ENCODE results near the gene KIAA1755.
A peak's percentile ranks its signal among the peaks of the same experiment; 100 is the strongest.

The KIAA1755 gene

DNA sequence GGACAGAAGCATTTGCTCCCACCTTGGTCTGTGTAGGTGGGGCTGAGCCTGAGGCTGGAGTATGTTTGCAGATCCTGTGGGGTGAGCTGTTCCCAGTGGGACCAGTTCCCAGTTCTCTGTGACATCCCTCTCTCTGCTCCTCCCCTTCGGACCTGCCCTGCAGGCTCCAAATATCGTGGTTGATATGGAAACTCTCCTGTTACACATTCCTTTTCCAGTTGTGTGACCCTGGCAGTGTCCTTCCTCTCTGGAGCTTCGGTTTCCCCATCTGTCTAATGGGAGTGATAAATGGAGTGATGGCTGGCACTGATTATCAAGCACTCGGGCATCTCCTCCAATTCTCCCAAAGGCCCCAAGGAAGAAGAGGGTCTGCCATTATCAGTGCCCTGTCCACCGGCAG lies 79.8 kb downstream of the KIAA1755 start:
- DNase-seq (ENCODE audit: low read depth), result no peak

DNA sequence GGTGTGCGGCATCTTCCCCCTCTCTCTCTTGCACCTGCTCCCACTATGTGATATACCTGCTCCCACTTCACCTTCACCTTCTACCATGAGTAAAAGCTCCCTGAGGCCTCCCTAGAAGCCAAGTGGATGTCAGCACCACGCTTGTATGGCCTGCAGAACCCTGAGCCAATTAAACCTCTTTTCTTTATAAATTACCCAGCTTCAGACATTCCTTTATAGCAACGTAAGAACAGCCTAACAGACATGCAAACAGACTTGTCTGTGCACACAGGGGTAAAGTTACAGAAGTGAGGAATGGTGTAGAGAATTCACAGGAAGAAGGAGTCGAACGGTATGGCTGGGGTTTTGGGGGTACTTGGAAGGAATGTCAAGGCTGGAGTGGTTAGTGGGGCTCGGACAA lies 80.7 kb downstream of the KIAA1755 start:
- no peak for DNase-seq (ENCODE audit: low read depth)

DNA sequence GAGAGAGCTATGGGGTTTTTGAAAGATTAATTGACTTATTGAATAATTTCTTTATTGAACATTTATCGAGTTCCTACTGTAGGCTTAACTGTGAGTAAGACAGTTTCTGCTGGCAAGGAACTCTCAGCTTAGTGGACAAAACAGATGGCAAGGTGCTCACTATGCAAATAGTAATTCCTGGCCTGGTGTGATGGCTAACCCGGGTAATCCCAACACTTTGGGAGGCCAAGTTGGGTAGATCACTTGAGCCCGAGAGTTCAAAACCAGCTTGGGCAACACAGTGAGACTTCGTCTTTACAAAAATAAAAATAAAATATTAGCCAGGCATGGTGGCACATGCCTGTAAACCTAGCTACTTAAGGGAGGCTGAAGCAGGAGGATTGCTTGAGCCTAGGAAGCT lies 82.0 kb downstream of the KIAA1755 start:
- DNase-seq (ENCODE audit: low read depth), result no peak

DNA sequence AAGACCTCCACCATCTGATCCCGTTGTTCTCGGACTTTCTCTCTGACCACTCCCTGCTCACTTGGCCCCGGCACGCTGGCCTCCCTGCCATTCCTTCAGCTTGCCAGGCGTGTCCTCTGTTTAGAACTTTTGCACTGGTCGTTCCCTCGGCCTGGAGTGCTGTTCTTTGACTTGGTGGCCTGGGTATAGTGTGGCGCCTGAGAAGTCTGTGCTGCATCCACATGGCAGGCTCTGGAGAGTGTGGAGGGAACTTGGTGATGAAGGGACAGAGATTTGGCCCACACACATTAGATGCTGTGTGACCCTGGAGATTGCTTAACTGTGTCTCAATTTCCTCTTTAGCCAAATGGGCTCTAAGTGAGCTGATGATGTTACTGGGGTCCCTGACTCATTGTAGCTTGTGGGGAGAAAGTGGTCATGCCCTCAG lies 82.5 kb downstream of the KIAA1755 start:
- no peak for DNase-seq (ENCODE audit: low read depth)

DNA sequence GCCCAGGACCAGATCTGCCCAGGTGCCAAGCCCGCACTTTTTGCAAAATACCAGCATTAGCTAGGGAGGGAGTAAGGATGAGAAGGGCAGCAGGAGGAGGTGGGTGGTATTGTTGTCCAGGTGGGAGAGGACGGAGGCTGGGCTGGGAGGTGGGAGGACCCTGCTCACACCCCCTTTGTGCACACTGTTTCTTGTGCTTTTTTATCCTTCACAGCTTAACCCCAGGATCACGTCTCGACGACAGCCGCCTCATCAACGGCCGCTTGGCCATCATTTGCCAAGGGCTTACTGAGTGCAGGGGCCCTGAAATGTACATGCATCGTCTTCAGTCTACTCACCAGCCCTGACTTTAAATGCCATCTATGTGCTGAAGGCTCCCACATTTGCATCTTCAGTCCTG lies 83.3 kb downstream of the KIAA1755 start:
- DNase-seq (ENCODE audit: low read depth), result no peak

DNA sequence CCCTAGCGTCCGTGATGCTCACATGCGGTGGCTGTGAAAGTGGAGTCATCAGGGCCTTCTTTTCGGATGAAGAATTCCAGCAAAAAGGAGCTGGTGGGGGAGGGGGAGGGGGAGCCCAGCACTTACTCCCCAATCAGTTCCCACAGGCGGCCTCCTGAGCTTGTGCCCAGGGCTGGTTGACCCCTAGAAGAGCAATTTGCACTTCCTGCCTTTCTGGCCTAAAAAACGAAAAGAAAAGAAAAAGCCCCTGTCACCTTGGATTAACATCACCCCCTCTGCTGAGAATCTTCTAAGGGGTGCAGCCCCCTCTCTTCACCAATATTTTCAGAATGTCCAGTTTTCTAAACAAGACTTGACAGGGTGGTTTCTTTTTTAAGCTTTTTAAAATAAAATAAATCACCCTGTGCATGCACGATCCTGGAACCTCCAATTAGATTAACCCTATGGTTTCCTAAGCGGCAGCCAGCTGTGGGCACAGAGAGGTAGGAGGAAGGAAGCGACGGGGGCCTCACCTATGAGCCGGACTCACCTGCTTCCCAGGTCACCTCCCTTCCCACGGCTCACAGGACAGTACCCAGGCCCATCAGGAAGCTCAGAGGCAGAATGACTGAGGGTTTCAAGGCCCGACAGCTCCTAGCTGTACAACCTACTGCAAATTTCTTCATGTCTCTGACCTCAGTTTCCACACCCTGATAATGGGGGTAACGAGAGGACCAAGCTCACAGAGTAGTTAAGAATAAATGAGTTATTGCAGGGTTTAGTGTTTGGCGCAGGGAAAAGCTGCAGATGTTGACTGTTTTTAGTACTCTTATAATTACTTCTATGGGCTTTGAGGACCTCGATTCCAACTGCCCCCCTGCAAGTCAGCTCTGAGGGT lies 85.0 kb downstream of the KIAA1755 start:
- no peak for DNase-seq (ENCODE audit: low read depth)

DNA sequence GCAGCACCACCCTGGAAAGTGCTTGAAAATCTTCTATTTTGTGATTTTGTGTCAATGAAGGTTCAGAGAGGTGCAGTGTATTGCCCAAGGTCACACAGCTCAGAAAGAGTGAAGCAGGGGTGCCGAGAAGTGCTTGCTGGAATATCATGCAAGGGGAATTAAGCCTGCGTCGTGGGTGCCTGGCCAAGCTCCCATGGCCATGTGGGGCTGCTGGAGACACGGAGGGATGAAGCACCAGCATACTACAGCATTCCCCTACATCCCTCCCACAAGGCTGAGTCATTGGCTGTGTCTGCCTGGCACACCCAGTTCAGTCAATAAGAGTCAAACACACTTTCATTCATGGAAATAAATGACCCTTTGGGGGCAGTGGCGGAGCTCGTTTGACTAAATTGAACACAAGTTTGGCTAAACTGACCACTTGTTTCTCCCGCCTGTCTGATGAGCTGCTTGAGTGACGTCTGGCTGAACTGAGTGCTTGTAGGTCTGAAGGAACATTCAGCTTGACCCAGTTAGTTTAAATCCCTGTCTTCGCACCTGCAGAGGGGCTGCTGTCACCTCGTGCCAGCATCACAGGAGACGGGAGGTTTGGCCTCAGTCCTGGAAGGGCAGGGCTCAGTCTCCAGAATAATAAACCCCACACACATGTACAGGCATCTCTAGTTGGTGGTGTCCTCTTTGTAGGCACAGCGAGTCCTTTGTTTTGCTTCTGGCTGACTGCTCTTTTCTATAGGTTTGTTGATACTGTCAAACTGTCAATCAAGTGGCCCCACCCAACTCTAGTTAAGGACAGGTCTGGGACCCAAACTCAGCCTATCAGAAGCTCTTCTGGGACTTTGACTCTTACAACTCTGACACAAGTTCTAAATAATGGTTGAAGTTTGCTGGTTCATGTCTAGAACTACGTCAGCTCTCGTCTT lies 87.0 kb downstream of the KIAA1755 start:
- peak; percentile 93 for DNase-seq (ENCODE audit: low read depth)

DNA sequence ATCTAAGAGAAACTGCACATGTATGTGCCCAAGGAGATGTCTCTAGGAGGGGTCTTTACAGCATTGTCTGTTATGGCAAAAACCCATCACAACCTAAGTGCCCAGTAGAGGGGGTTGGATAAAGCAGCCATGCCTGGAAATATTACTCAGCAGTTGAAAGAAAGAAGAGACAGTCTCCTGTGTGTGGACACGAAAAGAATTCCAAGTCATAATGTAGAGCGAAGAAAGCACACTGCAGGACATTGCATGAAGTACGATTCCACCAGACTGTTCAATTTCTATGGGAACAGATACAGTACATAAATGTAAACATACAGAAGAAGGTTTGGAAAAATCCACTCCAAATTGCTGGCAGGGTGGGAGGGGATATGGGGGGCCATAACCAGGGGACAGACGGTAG lies 88.1 kb downstream of the KIAA1755 start:
- DNase-seq (ENCODE audit: low read depth), result no peak

DNA sequence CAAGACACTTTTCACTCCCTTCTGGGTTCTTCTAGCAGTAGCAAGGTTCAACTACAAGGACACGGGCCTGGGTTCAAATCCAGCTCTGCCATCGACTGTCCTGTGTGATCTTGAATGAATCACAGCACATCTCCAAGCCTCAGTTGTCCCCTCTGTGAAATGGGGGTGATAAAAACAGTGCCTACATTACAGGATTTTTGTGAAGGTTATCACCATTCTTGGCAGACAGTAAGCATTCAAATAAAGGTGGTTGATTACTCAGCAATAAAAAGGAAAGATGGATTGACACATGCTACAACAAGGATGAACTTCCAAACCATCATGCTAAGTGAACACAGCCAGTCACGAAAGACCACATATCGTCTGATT lies 88.9 kb downstream of the KIAA1755 start:
- no peak for DNase-seq (ENCODE audit: low read depth)

DNA sequence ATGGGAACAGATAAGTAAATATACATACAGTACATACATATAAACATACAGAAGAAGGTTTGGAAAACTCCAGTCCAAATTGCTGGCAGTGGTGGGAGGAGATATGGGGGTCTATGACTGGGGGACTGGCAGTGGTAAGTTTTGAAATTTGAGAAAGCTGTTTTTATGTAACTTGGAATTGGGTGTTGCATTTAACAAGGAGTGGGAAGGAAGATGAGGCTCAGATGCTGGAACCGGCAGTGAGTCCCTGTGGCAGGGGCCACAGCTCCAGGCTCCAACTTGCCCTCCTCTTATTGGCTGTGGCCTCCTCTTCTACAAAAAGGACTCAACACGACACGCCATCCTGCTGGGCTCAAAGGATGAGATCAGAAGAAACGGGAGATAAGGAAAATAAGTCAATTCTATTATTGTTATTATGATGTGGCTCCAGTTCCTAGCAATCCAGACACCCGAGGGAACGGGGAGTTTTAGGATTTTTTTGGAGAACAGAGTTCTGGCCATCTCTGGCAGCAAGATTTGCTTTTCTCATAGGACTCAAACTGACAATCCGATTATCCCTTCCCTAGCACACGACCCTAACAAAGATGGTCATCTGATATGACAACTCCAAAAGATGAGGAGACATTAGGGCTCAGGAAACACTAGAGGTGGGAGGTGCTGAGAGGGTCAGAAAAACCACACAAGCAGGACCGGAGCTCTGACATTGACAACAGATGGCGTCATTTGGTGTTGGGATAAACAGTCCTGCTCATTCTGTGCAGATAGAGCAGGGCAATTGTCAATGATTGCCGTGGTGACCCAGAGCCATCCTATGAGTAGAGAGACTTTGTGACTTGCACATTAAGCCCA lies 89.5 kb downstream of the KIAA1755 start:
- DNase-seq (ENCODE audit: low read depth), result no peak

DNA sequence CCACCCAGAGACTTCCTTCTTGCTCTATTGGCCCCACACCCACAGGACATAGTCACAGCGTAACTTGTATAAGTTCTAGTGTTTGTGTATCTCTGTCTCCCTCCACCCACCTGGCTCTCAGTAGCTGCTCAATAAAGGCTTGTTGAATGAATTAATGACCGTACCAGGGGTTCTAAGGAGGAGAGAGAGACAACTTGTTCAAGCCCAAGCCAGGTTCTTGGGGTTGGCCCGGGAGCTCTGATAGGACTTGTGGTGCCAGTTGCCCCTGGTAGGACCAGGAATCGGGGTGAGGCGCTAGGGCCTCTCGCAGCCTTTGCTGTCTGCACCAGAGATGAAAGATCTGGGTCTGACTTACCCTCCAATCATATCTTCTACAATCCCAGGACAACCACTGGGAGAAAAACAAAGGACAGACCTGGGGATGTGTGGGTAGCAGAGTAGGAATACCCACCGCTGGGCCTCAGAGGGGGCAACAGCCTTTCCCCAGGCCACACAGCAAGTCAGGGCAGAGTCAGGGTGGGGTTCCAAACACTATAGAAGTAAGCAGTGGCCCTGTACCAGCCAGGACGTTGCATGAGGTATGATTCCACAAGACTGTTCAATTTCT lies 90.2 kb downstream of the KIAA1755 start:
- no peak for DNase-seq (ENCODE audit: low read depth)

DNA sequence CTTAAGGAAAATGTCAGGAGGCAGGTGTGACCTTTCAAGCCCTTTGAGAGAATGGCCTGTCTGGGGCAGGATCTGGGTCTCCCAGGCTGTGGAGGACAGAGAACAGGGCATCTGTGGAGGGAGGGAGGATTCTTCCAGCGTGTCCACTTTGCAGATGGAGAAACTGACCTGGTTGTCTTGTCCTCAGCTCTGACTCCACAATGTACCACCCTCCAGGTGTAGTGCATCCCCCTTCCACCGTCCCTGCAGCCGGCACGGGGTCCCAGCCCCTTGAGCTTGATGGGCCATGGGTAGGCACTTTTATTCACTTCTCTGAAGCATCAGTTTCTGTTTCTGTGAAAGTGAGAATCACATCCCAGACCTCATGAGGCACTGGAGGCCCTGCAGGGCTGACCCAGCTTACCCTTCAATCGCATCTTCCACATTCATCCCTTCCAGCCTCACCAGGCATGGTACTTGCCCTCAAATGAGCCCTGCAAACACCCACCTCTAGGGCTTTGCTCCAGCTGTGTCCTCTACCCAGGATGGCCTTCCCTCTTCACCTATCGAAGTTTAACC lies 90.8 kb downstream of the KIAA1755 start:
- no peak for DNase-seq (ENCODE audit: low read depth)

DNA sequence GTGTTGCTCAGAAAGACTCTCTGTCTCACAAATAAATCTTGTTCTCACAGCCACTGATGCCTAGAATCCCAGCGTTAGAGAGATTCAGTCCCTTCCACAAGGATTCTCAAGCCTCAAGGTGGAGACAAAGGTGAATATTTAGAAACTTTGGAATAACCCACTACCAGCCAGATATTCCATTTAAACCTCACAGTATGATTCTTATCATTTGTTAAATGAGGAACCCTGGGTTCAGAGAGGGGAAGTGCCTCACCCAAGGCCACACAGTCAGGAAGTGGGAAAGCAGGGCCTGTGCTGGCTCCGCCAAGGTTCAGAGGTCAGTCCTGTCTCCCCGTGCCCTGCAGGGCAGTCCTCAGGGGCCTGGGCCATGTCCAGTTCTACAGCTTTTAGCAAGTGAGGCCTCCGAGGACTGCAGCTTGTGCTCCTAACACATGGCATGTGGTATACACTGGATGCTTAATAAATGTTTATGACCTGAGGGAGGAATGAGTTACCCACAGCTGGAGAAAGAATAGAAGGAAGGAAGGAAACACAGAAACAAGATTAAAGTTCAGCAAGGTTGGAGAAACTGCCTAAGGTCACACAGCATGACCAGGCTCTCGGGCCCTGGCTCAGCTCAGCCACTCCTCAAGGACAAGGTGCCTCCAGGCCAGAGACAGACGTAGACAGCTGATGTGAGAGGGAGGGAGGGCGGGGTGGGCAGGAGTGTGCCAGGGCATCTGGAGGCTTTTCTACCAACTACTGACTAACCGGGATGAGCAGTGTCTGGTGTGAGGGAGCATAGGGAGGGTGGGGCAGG lies 91.5 kb downstream of the KIAA1755 start:
- DNase-seq (ENCODE audit: low read depth), result no peak

DNA sequence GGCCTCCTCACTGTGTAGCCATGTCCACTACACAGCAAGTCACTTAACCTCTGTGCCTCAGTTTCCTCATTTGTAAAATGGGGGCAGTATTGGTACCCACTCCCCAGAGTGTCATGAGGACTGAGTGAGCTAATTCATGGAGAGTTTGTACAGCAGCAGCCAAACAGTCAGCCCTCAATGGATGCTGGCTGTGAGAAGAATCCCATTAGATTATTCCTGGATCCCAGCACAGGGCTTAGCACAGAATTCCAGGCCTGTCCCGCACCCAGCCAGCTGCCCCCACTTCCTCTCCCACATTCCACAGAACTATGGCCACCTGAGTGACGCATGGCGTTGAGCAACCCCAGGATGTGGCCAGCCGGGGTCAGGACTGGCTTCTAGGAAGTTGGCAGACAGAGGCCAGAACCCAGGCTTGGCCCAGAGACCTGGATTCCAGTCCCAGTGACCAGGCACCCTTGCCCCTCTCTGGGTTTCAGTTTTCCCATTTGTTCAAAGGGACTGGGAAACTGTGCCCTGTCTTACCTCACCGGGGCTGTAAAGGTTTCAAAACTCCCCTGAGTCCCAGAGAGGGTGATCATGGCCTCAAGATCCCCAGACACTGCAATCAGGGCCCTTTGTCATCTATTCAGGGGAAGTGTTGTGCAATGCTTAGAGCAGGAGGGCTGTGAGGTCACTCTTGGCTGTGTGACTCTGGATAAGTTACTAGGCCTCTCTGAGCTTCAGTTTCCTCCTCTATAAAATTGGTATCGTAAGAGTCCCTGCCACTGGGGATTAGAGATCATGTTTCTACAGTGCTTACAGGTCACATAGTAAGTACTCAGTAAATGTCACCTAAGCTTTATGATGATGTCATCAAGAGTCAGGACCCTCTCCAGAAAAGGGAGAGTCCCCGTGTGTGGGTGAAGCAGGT lies 92.4 kb downstream of the KIAA1755 start:
- peak; percentile 94 for DNase-seq (ENCODE audit: low read depth)

DNA sequence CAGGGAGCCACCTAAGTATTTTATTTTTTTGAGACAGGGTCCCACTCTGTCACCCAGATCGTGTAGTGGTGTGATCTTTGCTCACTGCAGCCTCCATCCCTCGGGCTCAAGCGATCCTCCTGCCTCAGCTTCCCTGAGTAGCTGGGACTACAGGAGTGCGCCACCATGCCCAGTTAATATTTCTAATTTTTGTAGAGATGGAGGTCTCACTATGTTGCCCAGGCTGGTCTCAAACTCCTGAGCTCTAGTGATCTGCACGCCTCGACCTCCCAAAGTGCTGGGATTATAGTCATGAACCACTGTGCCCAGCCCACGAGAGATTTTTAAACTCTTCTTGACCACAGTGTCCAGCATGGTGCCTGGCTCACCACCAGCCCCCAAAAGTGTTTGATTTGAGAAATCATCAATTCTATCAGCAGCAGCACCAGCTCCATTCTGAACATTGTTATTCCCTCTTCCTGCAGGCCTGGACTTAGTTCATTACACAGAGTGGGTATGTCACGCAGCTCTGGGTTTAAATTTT lies 93.1 kb downstream of the KIAA1755 start:
- no peak for DNase-seq (ENCODE audit: low read depth)

DNA sequence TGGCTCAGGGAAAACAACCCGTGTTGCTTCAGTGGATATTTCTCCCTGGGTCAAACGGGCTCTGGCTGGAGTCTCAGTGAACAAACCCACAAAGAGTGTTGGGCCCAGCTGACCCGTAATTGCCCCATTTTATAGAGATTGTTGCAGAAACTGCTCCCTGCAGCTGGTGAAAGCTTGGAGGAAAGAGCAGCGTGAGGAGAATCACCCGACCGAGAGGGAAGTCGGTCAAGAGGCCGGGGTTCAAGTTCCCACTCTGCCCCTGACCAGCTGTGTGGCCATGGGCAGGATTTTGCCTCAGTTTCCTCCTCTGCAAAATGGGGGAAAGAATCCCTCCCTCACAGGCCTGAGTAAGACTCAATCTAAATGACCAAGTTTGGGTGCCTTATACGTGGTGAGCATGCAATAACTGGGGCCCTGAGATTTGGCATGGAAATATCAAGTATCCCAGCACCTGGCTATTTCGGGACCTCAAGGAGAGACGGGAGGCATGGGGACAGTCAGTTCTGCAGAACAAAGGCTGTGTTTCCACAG lies 93.8 kb downstream of the KIAA1755 start:
- DNase-seq (ENCODE audit: low read depth), result no peak

DNA sequence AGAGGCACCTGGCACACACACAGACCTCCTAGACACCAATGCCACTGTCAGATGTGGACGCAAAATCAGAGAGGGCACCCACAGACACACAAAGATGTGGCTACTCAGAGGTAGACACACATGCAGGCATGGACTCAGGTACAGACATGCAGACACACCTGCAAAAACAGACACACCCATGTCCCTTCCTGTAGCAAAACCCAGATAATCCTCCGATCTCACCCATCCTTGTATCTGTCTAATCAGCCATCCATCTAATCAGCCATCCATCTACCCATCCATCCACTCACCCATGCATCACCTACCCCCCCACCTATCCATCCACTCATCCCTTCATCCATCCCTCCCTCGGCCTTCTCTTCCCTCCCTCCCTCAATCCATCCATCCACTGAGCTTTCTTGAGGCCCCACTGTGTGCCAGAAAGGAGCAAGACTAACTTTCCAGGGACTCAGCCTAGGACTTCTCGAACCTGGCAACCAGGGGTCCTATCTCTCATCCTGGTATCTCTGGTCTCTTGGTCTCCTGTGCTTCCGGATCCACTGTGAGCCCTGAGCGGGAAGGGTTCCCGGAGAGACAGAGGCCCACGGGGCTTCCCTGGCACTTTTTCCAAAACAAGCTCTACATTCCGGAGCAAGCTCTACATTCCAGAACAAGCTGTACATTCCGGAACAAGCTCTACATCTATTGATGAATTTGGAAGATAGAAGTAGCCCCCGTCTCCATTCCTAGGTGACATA lies 94.4 kb downstream of the KIAA1755 start:
- no peak for DNase-seq (ENCODE audit: low read depth)

Data from HS-27A (cell line).